ENCODE results near the gene ZNF526.

- TF ChIP-seq POLR2A (IDR thresholded peaks at IDR 0.05; ENCODE audit: low read length) (no peak), GATA1 (IDR thresholded peaks at IDR 0.05; ENCODE audit: low read depth, low read length) (no peak)
These were observed 26.8 kb upstream of the ZNF526 start for GRCh38 chr19:42193294-42193693.

Data from erythroblast (primary cell).